GM12891 (cell line): ENCODE measurements around the gene ZBTB43.
"Not testable (repeated sequence)": the region's sequence is repeated elsewhere in the genome, so short reads cannot be mapped to it uniquely, and the experiment has no call there.

Experiments
- DNase-seq: peaks from one replicate; pipeline ENCODE4 v3.0.0; 2011; ENCODE audit warnings: low spot score; ENCODE audit not compliant: insufficient read length
- FAIRE-seq: peaks from 2 replicates; lab custom pipeline; 2011; peaks lifted over from hg19 to GRCh38; lab: Jason Lieb, UNC
- PAX5 ChIP-seq: IDR thresholded peaks from 2 replicates; pipeline ENCODE4 v1.6.1; 2011; ENCODE audit warnings: low read length, moderate library complexity, mild to moderate bottlenecking; ENCODE audit not compliant: insufficient read depth, severe bottlenecking
- POLR2A ChIP-seq: IDR thresholded peaks from 2 replicates; pipeline ENCODE4 v1.6.1; 2011; ENCODE audit warnings: low read depth, low read length, control low read depth
- POLR2AphosphoS5 ChIP-seq: IDR thresholded peaks from 2 replicates; pipeline ENCODE4 v1.6.1; 2011; ENCODE audit warnings: low read depth, low read length, control low read depth
- POU2F2 ChIP-seq: IDR thresholded peaks from 2 replicates; pipeline ENCODE4 v1.6.1; 2011; ENCODE audit warnings: low read depth, mild to moderate bottlenecking, control low read depth, low read length, moderate library complexity
- SPI1 ChIP-seq: IDR thresholded peaks from 2 replicates; pipeline ENCODE4 v1.6.1; 2011; ENCODE audit warnings: low read depth, low read length, control low read depth
- TAF1 ChIP-seq: IDR thresholded peaks from 2 replicates; pipeline ENCODE4 v1.6.1; 2011; ENCODE audit warnings: low read depth, low read length, control low read depth

ZBTB43 gene

GRCh38 chr9:126775926-126776325 is 28.9 kb upstream of the ZBTB43 start:
- DNase-seq (no peak), FAIRE-seq (no peak)
- no peak for TF ChIP-seq POU2F2
- TF ChIP-seq POLR2AphosphoS5 = no peak
- no peak for TF ChIP-seq PAX5
- TF ChIP-seq POLR2A = no peak
- TF ChIP-seq TAF1 = no peak
- no peak for TF ChIP-seq SPI1

- DNase-seq (no peak), FAIRE-seq (no peak)
- TF ChIP-seq POLR2AphosphoS5 = no peak
- no peak for TF ChIP-seq TAF1
- no peak for TF ChIP-seq POU2F2
- no peak for TF ChIP-seq POLR2A
- TF ChIP-seq SPI1 = no peak
- no peak for TF ChIP-seq PAX5
These were observed 27.1 kb upstream of the ZBTB43 start for GRCh38 chr9:126777733-126778132.

GRCh38 chr9:126778141-126778540 is 26.7 kb upstream of the ZBTB43 start:
- FAIRE-seq = no peak
- no peak for DNase-seq
- TF ChIP-seq POLR2AphosphoS5 (no peak), POU2F2 (no peak), PAX5 (no peak), TAF1 (no peak), SPI1 (no peak), POLR2A (no peak)

- not testable (repeated sequence) for DNase-seq, FAIRE-seq
These were observed 26.1 kb upstream of the ZBTB43 start for GRCh38 chr9:126778696-126779095.

GRCh38 chr9:126781186-126782052 is 23.4 kb upstream of the ZBTB43 start:
- peak; percentile 82 for FAIRE-seq
- TF ChIP-seq PAX5 = no peak
- no peak for TF ChIP-seq POLR2AphosphoS5
- TF ChIP-seq POLR2A = no peak
- no peak for TF ChIP-seq TAF1
- TF ChIP-seq POU2F2 = peak; percentile 76; the same call in 1 of the 2 replicates
- peak; percentile 70 for DNase-seq

- DNase-seq = no peak
- FAIRE-seq = no peak
- TF ChIP-seq POLR2AphosphoS5 = no peak
- no peak for TF ChIP-seq POU2F2
- no peak for TF ChIP-seq POLR2A
- TF ChIP-seq PAX5 = no peak
- no peak for TF ChIP-seq TAF1
- TF ChIP-seq SPI1 = no peak
These were observed 22.8 kb upstream of the ZBTB43 start for GRCh38 chr9:126782053-126782388.

- DNase-seq (no peak), FAIRE-seq (no peak)
- TF ChIP-seq POLR2AphosphoS5 (no peak), POU2F2 (no peak), PAX5 (no peak), SPI1 (no peak)
These were observed 20.9 kb upstream of the ZBTB43 start for GRCh38 chr9:126783949-126784348.

GRCh38 chr9:126784401-126784800 is 20.4 kb upstream of the ZBTB43 start:
- DNase-seq = no peak
- TF ChIP-seq POLR2A = no peak
- TF ChIP-seq SPI1 = no peak
- TF ChIP-seq POU2F2 = no peak
- TF ChIP-seq TAF1 = no peak
- no peak for TF ChIP-seq PAX5
- no peak for TF ChIP-seq POLR2AphosphoS5
- FAIRE-seq = no peak

- FAIRE-seq, DNase-seq: not testable (repeated sequence)
These were observed 20.0 kb upstream of the ZBTB43 start for GRCh38 chr9:126784841-126785240.

- FAIRE-seq (no peak), DNase-seq (no peak)
- TF ChIP-seq POLR2A = no peak
- no peak for TF ChIP-seq POU2F2
- TF ChIP-seq PAX5 = no peak
- TF ChIP-seq POLR2AphosphoS5 = no peak
- TF ChIP-seq SPI1 = no peak
- TF ChIP-seq TAF1 = no peak
These were observed 16.8 kb upstream of the ZBTB43 start for GRCh38 chr9:126788046-126788445.
